HEK293 (cell line): Measurements from ENCODE around the gene NEURL1.

Source experiments
- CTCF ChIA-PET: fragments of 350-600 bp; formaldehyde crosslinking; extraction: SDS; loops from one replicate; lab custom pipeline; 2021; ENCODE audit warnings: antibody characterized with exemption; lab: Yijun Ruan, JAX
- POLR2A ChIA-PET: fragments of 300-600 bp; formaldehyde crosslinking; extraction: SDS; loops from one replicate; lab custom pipeline; 2020; ENCODE audit warnings: antibody characterized with exemption, inconsistent platforms; lab: Yijun Ruan, JAX
- H3K27ac ChIP-seq: fragments of 200-500 bp; sonication (Bioruptor generic); 2 replicates; pipeline ENCODE4 v1.5.1; 2014; ENCODE audit warnings: low read depth, low read length, control low read depth, inconsistent platforms; ENCODE audit errors: extremely low read depth
- H3K36me3 ChIP-seq, 2 experiments: fragments of 200-500 bp in 1 of 2; sonication (Bioruptor generic) in 1 of 2; 1 replicate in 1 of 2; 2 replicates in 1 of 2; pipeline ENCODE4 v1.5.1; 2014 to 2017; ENCODE audit warnings: inconsistent platforms in 2 of 2, low read length in 2 of 2; ENCODE audit not compliant: control insufficient read depth in 2 of 2, insufficient read depth in 1 of 2
- H3K4me1 ChIP-seq: fragments of 200-500 bp; sonication (Bioruptor generic); 2 replicates; pipeline ENCODE4 v1.5.1; 2014; ENCODE audit warnings: mild to moderate bottlenecking, low read length, inconsistent platforms; ENCODE audit not compliant: control insufficient read depth, insufficient read depth
- H3K4me3 ChIP-seq: 2 replicates; pipeline ENCODE4 v1.5.1; 2011; ENCODE audit warnings: low read depth, mild to moderate bottlenecking, control low read depth, low read length, moderate library complexity
- H3K9me3 ChIP-seq: fragments of 200-500 bp; sonication (Bioruptor generic); 2 replicates; pipeline ENCODE4 v1.5.1; 2014; ENCODE audit warnings: low read depth, low read length, inconsistent platforms; ENCODE audit not compliant: control insufficient read depth, insufficient read depth
- GLI2 ChIP-seq: fragments of 450-650 bp; formaldehyde crosslinking; IDR thresholded peaks from 2 replicates; pipeline ENCODE4; 2017; ENCODE audit warnings: missing biosample characterization, missing genetic modification characterization, low read depth, borderline replicate concordance
- GLIS1 ChIP-seq: fragments of 450-650 bp; formaldehyde crosslinking; IDR thresholded peaks from 2 replicates; pipeline ENCODE4 v1.5.1; 2016; ENCODE audit warnings: missing biosample characterization, missing genetic modification characterization
- GLIS2 ChIP-seq: fragments of 450-650 bp; formaldehyde crosslinking; IDR thresholded peaks from 2 replicates; pipeline ENCODE4 v1.5.1; 2016; ENCODE audit warnings: missing biosample characterization, missing genetic modification characterization
- KLF1 ChIP-seq: fragments of 450-650 bp; formaldehyde crosslinking; IDR thresholded peaks from 2 replicates; pipeline ENCODE4 v1.5.1; 2016; ENCODE audit warnings: missing biosample characterization, missing genetic modification characterization
- RBAK ChIP-seq: fragments of 450-650 bp; formaldehyde crosslinking; IDR thresholded peaks from 2 replicates; pipeline ENCODE4 v1.5.1; 2016; ENCODE audit warnings: missing biosample characterization, missing genetic modification characterization
- SP7 ChIP-seq: fragments of 450-650 bp; formaldehyde crosslinking; IDR thresholded peaks from 2 replicates; pipeline ENCODE4 v1.5.1; 2016; ENCODE audit warnings: missing biosample characterization, missing genetic modification characterization
- ZFP3 ChIP-seq: fragments of 450-650 bp; formaldehyde crosslinking; IDR thresholded peaks from 2 replicates; pipeline ENCODE4 v1.5.1; 2016; ENCODE audit warnings: low read depth, missing biosample characterization, missing genetic modification characterization
- ZNF140 ChIP-seq: fragments of 450-650 bp; formaldehyde crosslinking; IDR thresholded peaks from 2 replicates; pipeline ENCODE4 v1.5.1; 2016; ENCODE audit warnings: missing biosample characterization, missing genetic modification characterization
- ZNF146 ChIP-seq: fragments of 450-650 bp; formaldehyde crosslinking; IDR thresholded peaks from 2 replicates; pipeline ENCODE4 v1.5.1; 2016; ENCODE audit warnings: missing biosample characterization, missing genetic modification characterization
- ZNF292 ChIP-seq: fragments of 450-650 bp; formaldehyde crosslinking; IDR thresholded peaks from 2 replicates; pipeline ENCODE4 v1.5.1; 2016; ENCODE audit warnings: low read depth, missing biosample characterization, missing genetic modification characterization, borderline replicate concordance
- ZNF350 ChIP-seq: fragments of 450-650 bp; formaldehyde crosslinking; IDR thresholded peaks from 2 replicates; pipeline ENCODE4 v1.5.0; 2017; ENCODE audit warnings: missing biosample characterization, mild to moderate bottlenecking, missing genetic modification characterization
- ZNF426 ChIP-seq: fragments of 450-650 bp; formaldehyde crosslinking; IDR thresholded peaks from 2 replicates; pipeline ENCODE4 v1.5.1; 2017; ENCODE audit warnings: missing biosample characterization, missing genetic modification characterization, mild to moderate bottlenecking, inconsistent platforms, moderate library complexity
- ZNF510 ChIP-seq: fragments of 450-650 bp; formaldehyde crosslinking; IDR thresholded peaks from 2 replicates; pipeline ENCODE4 v1.5.1; 2018; ENCODE audit warnings: mild to moderate bottlenecking, missing genetic modification characterization, missing biosample characterization; ENCODE audit not compliant: insufficient replicate concordance
- ZNF610 ChIP-seq: fragments of 450-650 bp; formaldehyde crosslinking; IDR thresholded peaks from 2 replicates; pipeline ENCODE4 v1.5.1; 2016; ENCODE audit warnings: missing biosample characterization, missing genetic modification characterization, borderline replicate concordance
- TF ChIP-seq, protein P1 (sequence below): fragments of 450-650 bp; formaldehyde crosslinking; IDR thresholded peaks from 2 replicates; pipeline ENCODE4 v1.5.1; 2017; ENCODE audit warnings: missing biosample characterization, missing genetic modification characterization
- TF ChIP-seq, protein P2 (sequence below): fragments of 450-650 bp; formaldehyde crosslinking; IDR thresholded peaks from 2 replicates; pipeline ENCODE4 v1.5.1; 2016; ENCODE audit warnings: missing biosample characterization, missing genetic modification characterization
- TF ChIP-seq, protein P3 (sequence below): fragments of 450-650 bp; formaldehyde crosslinking; IDR thresholded peaks from 2 replicates; pipeline ENCODE4 v1.5.1; 2017; ENCODE audit warnings: missing biosample characterization, mild to moderate bottlenecking, missing genetic modification characterization, moderate library complexity

The NEURL1 gene

DNA sequence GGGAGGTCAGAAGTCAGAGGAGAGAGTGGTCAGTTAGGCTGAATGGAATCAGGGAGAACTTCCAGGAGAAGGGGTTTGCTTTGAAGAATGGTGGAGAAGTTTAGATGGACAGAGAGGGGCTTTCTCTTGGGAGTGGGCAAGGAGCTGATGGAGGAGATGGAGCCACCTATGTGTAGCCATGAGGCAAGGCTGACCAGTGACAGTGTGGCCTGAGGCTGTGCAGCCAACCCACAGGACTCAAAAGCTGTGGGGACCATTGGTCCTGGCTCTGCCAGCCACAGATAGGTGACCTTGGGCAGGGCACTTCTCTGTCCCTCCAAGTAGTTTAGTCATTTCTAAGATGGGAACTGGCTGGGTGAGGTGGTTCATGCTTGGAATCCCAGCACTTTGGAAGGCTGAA lies 18.7 kb downstream of the NEURL1 start:
- Histone ChIP-seq H3K9me3 (no peaks in the 10 kb centered on the region), H3K4me1 (no peaks in the 10 kb centered on the region), H3K36me3 (no peaks in the 10 kb centered on the region), H3K4me3 (no peak overlapping the region), H3K27ac (no peak overlapping the region)
- POLR2A ChIA-PET = no interaction called here
- TF ChIP-seq ZNF510 (tag by site-specific recombination) (no peak), KLF1 (tag by site-specific recombination) (no peak), ZNF350 (no peak), ZNF292 (tag by site-specific recombination) (no peak), ZNF146 (tag by site-specific recombination) (no peak), RBAK (no peak), ZNF610 (tag by site-specific recombination) (no peak), ZNF140 (tag by site-specific recombination) (no peak), SP7 (tag by site-specific recombination) (no peak), GLI2 (no peak), ZFP3 (tag by site-specific recombination) (no peak), ZNF426 (tag by site-specific recombination) (no peak)
- TF ChIP-seq, protein P1, sequence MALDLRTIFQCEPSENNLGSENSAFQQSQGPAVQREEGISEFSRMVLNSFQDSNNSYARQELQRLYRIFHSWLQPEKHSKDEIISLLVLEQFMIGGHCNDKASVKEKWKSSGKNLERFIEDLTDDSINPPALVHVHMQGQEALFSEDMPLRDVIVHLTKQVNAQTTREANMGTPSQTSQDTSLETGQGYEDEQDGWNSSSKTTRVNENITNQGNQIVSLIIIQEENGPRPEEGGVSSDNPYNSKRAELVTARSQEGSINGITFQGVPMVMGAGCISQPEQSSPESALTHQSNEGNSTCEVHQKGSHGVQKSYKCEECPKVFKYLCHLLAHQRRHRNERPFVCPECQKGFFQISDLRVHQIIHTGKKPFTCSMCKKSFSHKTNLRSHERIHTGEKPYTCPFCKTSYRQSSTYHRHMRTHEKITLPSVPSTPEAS = no peak
- TF ChIP-seq, protein P2, sequence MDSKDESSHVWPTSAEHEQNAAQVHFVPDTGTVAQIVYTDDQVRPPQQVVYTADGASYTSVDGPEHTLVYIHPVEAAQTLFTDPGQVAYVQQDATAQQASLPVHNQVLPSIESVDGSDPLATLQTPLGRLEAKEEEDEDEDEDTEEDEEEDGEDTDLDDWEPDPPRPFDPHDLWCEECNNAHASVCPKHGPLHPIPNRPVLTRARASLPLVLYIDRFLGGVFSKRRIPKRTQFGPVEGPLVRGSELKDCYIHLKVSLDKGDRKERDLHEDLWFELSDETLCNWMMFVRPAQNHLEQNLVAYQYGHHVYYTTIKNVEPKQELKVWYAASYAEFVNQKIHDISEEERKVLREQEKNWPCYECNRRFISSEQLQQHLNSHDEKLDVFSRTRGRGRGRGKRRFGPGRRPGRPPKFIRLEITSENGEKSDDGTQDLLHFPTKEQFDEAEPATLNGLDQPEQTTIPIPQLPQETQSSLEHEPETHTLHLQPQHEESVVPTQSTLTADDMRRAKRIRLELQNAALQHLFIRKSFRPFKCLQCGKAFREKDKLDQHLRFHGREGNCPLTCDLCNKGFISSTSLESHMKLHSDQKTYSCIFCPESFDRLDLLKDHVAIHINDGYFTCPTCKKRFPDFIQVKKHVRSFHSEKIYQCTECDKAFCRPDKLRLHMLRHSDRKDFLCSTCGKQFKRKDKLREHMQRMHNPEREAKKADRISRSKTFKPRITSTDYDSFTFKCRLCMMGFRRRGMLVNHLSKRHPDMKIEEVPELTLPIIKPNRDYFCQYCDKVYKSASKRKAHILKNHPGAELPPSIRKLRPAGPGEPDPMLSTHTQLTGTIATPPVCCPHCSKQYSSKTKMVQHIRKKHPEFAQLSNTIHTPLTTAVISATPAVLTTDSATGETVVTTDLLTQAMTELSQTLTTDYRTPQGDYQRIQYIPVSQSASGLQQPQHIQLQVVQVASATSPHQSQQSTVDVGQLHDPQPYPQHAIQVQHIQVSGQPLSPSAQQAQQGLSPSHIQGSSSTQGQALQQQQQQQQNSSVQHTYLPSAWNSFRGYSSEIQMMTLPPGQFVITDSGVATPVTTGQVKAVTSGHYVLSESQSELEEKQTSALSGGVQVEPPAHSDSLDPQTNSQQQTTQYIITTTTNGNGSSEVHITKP (tag by site-specific recombination) = no peak
- CTCF ChIA-PET = no interaction called here

DNA sequence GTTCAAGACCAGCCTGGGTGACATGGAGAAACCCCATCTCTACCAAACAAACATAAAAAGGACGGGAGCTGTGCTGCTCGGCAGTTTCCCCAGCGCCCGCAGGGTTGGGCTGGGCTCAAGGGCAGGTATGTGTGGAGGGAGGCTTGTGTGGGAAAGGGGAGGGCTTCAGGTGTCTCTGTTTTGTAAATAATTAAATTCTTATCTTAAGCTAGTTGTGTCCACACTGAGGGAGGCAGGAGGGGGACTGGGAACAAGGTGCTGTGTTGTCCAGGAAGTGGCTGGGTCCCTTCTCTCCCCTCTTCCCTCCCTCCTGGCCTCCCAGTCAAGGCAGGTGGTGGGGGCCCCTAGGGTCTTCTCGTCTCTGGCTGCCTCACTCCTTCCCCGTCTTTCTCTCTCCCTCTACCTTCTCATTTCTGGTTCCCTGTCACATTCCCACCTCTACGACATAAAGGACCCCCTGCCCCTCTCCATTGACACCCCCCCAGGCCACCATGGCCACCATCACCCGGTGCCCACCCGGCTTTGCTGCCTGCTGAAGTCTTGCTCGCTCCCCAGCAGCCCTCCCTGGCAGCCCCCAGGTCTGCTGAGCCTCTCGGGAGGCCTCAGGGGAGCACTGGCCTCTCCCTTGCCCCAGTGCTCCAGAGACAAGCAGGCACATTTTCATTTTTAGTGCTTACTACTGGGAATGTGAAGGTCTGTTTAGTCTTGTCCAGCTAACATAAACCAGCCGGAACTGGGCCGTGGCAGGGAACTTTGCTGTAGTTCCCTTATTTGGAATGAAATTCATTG lies 19.3 kb downstream of the NEURL1 start:
- POLR2A ChIA-PET = no interaction called here
- no peak overlapping the region for H3K27ac ChIP-seq
- TF ChIP-seq GLIS1 (tag by site-specific recombination) (0 out of 2 replicates have a peak, but pooled peaks have one; percentile 13), ZNF146 (tag by site-specific recombination) (no peak), GLIS2 (tag by site-specific recombination) (0 out of 2 replicates have a peak, but pooled peaks have one; percentile 19)
- TF ChIP-seq, protein P3, sequence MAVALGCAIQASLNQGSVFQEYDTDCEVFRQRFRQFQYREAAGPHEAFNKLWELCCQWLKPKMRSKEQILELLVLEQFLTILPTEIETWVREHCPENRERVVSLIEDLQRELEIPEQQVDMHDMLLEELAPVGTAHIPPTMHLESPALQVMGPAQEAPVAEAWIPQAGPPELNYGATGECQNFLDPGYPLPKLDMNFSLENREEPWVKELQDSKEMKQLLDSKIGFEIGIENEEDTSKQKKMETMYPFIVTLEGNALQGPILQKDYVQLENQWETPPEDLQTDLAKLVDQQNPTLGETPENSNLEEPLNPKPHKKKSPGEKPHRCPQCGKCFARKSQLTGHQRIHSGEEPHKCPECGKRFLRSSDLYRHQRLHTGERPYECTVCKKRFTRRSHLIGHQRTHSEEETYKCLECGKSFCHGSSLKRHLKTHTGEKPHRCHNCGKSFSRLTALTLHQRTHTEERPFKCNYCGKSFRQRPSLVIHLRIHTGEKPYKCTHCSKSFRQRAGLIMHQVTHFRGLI (tag by site-specific recombination) = 0 out of 2 replicates have a peak, but pooled peaks have one; percentile 39
- CTCF ChIA-PET = no interaction called here
- H3K4me1 ChIP-seq = no peaks in the 10 kb centered on the region
- H3K36me3 ChIP-seq = no peaks in the 10 kb centered on the region
- no peak overlapping the region for H3K4me3 ChIP-seq
- no peaks in the 10 kb centered on the region for H3K9me3 ChIP-seq
